Right atrium auricular region (tissue), 2 donors: Measurements from ENCODE around the gene SHBG. TPM values are rescaled to one million over a fixed set of nuclear protein-coding genes. Genes with fewer than 3 reads are reported as not detected.

Experiments used
- DNase-seq: peaks from one replicate; pipeline ENCODE4 v3.0.0-alpha.2; 2019; ENCODE audit warnings: low spot score
- H3K27ac ChIP-seq, 2 donors: fragments of 200-600 bp; sonication (generic); 1 replicate in 1 of 2; 2 replicates in 1 of 2; pipeline ENCODE4 v1.5.1; 2016 to 2019
- H3K27me3 ChIP-seq, 2 donors: fragments of 200-600 bp; sonication (generic); one replicate each; pipeline versions ENCODE4 v1.5.1 to v1.6.0; 2017 to 2019
- H3K36me3 ChIP-seq: fragments of 200-600 bp; sonication (generic); one replicate; pipeline ENCODE4 v1.5.1; 2016
- H3K4me1 ChIP-seq, 2 donors: fragments of 200-600 bp; sonication (generic); one replicate each; pipeline versions ENCODE4 v1.5.1 to v1.6.0; 2017 to 2019
- H3K4me3 ChIP-seq, 2 donors: fragments of 200-600 bp; sonication (generic); 1 replicate in 1 of 2; 2 replicates in 1 of 2; pipeline ENCODE4 v1.5.1; 2017 to 2019; ENCODE audit warnings: mild to moderate bottlenecking in 1 of 2, moderate library complexity in 1 of 2
- H3K9me3 ChIP-seq, 2 donors: fragments of 200-600 bp; sonication (generic); one replicate each; pipeline ENCODE4 v1.5.1; 2019
- total RNA-seq, 2 donors: library from RNA; depleted of rRNA; stranded (reverse); fragments of >200 nt; gene quantifications; one replicate each; pipeline ENCODE4 v1.1.0, GENCODE V29; 2016
- TF ChIP-seq, protein P1 (sequence below), 2 donors: fragments of 200-600 bp; sonication (generic); IDR thresholded peaks; one replicate each; pipeline ENCODE4 v1.5.1; 2019; ENCODE audit warnings: antibody characterized with exemption in 2 of 2

Gene SHBG
- total RNA-seq, 2 donors from 2014 or later: 0.39 TPM; not detected in 1

DNA sequence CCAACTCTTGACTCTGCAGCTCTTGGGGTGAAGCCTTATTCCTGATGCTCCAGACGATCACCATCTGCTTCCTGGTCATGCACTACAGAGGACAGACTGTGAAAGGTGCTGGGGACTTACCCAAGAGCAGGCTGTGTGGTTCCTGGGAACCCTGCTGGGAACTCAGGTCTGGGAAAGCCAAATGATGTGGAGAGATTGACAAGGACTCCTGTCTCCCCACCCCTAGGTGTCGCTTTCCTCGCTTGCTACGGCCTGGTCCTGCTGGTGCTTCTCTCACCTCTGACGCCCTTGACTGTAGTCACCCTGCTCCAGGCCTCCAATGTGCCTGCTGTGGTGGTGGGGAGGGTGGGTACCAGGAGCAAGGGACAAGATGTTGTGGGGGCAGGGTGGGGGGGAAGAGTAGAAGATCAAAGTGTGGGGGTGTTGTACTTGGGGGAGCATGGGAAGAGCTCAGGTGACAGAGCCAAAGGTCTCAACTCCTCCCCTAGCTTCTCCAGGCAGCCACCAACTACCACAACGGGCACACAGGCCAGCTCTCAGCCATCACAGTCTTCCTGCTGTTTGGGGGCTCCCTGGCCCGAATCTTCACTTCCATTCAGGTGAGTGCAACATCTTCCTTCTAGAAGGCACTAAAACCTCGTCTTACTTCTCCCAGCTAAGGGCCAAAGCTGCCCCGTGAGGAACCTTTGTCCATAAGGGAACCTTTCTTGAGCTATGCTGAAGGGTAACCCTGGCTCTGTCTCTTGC, 43.1 kb upstream of the SHBG start:
- Histone ChIP-seq H3K27me3 (no peaks in the 10 kb centered on the region), H3K4me1 (peaks cover 0 to 67% of the 10 kb centered on the region in 2 donors), H3K27ac (peak overlapping the region; percentile 77 to 81), H3K9me3 (no peaks in the 10 kb centered on the region), H3K36me3 (peaks cover 12% of the 10 kb centered on the region), H3K4me3 (no peak overlapping the region)
- DNase-seq: no peak
- TF ChIP-seq, protein P1, sequence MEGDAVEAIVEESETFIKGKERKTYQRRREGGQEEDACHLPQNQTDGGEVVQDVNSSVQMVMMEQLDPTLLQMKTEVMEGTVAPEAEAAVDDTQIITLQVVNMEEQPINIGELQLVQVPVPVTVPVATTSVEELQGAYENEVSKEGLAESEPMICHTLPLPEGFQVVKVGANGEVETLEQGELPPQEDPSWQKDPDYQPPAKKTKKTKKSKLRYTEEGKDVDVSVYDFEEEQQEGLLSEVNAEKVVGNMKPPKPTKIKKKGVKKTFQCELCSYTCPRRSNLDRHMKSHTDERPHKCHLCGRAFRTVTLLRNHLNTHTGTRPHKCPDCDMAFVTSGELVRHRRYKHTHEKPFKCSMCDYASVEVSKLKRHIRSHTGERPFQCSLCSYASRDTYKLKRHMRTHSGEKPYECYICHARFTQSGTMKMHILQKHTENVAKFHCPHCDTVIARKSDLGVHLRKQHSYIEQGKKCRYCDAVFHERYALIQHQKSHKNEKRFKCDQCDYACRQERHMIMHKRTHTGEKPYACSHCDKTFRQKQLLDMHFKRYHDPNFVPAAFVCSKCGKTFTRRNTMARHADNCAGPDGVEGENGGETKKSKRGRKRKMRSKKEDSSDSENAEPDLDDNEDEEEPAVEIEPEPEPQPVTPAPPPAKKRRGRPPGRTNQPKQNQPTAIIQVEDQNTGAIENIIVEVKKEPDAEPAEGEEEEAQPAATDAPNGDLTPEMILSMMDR (IDR thresholded peaks at IDR 0.05): peak in 1 of 2 donors; percentile 50

DNA sequence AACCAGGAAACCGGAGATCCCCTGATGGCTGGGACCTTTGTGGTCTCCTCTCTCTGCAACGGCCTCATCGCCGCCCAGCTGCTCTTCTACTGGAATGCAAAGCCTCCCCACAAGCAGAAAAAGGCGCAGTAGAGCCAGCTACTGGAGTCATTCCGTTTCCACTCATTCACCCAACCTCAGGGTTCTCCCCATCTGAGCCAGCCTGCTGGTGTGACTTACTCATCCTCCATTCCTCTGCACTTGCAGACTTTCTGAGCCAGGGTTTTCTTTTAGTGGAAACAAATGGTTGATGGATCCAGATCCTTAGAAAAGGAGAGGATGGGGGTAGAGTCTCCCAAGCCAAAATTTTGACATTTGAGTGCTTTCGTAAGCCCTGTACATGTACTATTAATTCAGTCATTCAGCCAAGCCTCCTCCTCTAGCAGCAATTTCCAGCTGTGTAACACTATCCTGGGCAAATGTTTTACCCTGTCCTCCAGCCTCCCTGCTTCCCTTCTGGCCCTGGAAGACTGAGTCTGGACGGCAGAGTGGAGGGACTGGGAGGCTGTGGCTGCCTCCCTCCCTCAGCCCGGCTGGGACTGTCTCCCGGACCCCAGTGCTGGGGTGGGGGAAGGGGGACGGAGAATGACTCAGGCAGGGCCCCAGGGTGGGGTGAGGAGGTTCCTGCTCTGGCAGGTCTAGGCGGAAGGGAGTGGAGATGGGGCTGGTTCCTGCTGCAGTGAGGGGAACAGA, 42.3 kb upstream of the SHBG start:
- Histone ChIP-seq H3K9me3 (no peaks in the 10 kb centered on the region), H3K27me3 (no peaks in the 10 kb centered on the region), H3K4me3 (no peak overlapping the region), H3K36me3 (peaks cover 19% of the 10 kb centered on the region), H3K27ac (peak overlapping the region; percentile 77 to 81), H3K4me1 (peaks cover 0 to 61% of the 10 kb centered on the region in 2 donors)
- no peak for DNase-seq
- TF ChIP-seq, protein P1 (IDR thresholded peaks at IDR 0.05): no peak

DNA sequence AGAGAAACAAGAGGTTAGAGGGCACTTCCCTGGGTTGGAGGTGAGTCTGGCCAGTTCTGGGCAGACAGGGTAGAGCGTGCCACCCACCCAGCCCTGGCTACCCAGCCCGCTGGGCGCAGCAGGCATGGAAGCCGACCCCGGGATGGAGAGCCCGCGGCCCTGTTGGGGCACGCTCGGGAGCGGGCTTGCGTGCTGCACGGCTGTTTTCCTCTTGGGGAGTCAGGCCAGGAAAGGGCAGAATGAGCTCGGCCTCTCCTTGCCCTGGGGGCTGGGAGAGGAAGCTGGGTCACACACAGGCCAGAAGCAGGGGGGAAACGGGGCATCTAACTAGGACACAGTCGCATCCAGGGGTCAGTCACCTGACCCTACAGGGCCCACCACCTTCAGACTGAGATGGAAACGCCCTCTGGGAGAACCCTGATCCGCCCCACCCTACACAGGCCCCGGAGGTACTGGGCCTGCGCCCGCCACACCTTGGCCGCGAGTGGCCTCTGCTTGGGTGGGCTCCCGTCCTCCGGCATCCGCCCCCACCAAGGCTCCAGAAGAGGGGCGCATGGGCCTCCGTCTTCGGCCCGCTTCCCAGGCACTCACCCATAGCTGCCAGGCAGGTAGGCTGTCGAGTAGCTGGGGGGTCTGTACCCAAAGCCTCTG, 41.3 kb upstream of the SHBG start:
- peaks cover 0 to 53% of the 10 kb centered on the region in 2 donors for H3K4me1 ChIP-seq
- H3K36me3 ChIP-seq: peaks cover 30% of the 10 kb centered on the region

DNA sequence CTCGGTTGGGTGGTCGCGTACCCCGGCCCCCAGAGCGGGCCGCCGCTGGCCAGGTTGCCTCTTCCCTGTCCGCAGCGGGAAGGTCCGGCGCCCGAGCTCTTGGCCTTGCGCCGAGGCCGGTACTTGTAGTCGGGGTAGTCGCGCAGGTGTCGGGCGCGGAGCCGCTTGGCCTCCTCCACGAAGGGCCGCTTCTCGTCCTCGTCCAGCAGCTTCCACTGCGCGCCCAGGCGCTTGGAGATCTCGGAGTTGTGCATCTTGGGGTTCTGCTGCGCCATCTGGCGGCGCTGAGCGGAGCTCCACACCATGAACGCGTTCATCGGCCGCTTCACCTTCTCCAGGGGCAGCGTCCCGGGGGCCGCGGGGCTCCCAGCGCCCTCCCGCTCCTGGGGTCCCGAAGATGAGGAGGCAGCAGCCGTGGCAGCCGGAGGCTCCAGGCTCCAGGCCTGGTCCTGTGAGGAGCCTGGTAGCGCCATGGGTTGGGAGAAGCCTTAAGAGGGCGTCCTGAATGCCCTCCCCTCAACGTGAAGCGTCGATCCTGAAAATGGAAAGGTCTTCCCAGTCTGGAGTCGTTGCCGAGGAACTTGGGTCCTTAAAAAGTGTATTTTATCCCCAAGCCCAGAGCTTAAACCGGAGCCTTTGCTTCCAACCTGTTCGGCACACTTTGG, 40.6 kb upstream of the SHBG start:
- H3K36me3 ChIP-seq: peaks cover 37% of the 10 kb centered on the region
- H3K4me3 ChIP-seq: peak overlapping the region; percentile 45 to 52
- peaks cover 0 to 50% of the 10 kb centered on the region in 2 donors for H3K4me1 ChIP-seq
- peak; percentile 89 for DNase-seq
- H3K9me3 ChIP-seq: no peaks in the 10 kb centered on the region
- peak overlapping the region; percentile 77 to 81 for H3K27ac ChIP-seq
- TF ChIP-seq, protein P1 (IDR thresholded peaks at IDR 0.05): peak; percentile 72 to 94
- no peaks in the 10 kb centered on the region for H3K27me3 ChIP-seq

More for the DNA sequence above, 41.3 kb upstream of the SHBG start:
- H3K27me3 ChIP-seq: no peaks in the 10 kb centered on the region
- peak overlapping the region; percentile 77 to 81 for H3K27ac ChIP-seq
- no peaks in the 10 kb centered on the region for H3K9me3 ChIP-seq
- TF ChIP-seq, protein P1 (IDR thresholded peaks at IDR 0.05): no peak
- no peak for DNase-seq
- H3K4me3 ChIP-seq: peak overlapping the region; percentile 45 to 52

DNA sequence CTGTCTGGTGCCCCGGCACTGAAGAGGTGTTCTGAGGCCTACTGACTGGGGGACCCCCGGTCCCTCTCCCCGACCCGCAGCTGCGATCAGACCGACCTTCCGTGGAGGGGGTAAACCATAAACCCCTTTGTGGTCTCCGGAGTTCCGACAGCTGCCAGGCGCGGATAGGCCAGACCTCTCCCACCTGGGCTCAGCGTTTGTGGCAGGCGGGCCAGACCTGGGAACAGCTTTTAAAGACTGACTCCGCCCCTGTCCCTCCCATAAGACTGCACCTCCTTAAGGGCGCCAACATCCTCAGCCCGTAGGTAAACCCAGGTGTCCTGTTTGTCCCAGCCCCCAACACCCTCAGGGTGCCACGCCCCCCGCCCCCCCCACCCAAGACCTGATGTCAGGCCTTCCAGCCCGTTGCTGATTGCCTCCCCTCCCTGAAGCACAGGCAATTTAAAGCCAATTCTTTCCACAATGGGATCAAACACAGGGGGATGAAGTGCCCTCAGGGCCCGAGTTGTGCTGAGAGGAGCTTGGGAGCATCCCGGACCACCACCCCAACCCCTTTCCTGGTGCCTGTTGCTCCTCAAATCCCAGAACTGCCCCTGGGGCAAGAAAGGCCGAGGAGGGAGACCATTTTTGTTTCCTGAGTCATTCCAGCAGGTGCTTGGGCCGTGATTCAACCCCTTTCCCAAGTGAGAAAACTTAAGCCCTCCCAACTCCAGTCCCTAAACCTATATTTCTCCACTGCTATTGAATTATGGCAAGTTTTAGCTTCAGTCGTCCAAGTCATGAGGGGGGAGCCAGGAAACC, 39.8 kb upstream of the SHBG start, which contains the start of gene SOX15:
TSS of gene SOX15 (minus strand) at position 204 of the 801 bp plus-strand sequence. CDS start 418 bp downstream, outside the sequence.
- H3K4me1 ChIP-seq: peaks cover 0 to 43% of the 10 kb centered on the region in 2 donors
- TF ChIP-seq, protein P1 (IDR thresholded peaks at IDR 0.05): no peak
- peaks cover 44% of the 10 kb centered on the region for H3K36me3 ChIP-seq
- peak within 1 kb of the TSS; percentile 45 to 52 for H3K4me3 ChIP-seq
- H3K9me3 ChIP-seq: no peaks in the 10 kb centered on the region
- H3K27ac ChIP-seq: peak within 1 kb of the TSS; percentile 77 to 81
- no peak for DNase-seq
- H3K27me3 ChIP-seq: no peaks in the 10 kb centered on the region
